HG03565 (cell line): ENCODE data around the gene BPIFB1.

ENCODE experiments used
- ATAC-seq: cut with Tn5 transposase; IDR thresholded peaks from one replicate; pipeline ENCODE4 v1.9.1; 2021; ENCODE audit warnings: mild to moderate bottlenecking, moderate library complexity; ENCODE audit not compliant: unreplicated experiment

BPIFB1 gene

GRCh38 chr20:33353013-33353402 lies 70.0 kb downstream of the BPIFB1 start:
- no peak for ATAC-seq
